ENCODE measurements around the gene PRKN. TPM values are rescaled to one million over a fixed set of nuclear protein-coding genes. Genes with fewer than 3 reads are reported as not detected.

The PRKN gene
- total RNA-seq, 1 donor from 2014 or later: 5.1 TPM

DNA sequence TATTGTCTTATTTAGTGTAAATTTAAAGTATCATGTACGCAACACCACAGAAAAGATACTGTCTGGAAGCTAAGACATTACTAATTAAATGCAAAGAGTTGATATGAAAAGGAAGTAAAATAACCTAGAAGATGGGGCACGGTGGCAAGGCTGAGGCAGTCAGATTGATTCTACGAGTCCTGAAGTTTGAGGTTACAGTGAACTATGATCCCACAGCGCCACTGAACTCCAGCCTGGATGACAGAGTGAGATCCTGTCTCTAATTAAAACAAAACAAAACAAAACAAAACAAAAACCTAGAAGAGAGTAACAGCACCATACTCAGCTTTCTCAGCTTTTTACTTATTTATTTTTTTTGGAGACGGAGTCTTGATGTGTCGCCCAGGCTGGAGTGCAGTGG, 199.0 kb downstream of the PRKN start:
- no peak for DNase-seq (ENCODE audit: low spot score)
- TF ChIP-seq, protein P1, sequence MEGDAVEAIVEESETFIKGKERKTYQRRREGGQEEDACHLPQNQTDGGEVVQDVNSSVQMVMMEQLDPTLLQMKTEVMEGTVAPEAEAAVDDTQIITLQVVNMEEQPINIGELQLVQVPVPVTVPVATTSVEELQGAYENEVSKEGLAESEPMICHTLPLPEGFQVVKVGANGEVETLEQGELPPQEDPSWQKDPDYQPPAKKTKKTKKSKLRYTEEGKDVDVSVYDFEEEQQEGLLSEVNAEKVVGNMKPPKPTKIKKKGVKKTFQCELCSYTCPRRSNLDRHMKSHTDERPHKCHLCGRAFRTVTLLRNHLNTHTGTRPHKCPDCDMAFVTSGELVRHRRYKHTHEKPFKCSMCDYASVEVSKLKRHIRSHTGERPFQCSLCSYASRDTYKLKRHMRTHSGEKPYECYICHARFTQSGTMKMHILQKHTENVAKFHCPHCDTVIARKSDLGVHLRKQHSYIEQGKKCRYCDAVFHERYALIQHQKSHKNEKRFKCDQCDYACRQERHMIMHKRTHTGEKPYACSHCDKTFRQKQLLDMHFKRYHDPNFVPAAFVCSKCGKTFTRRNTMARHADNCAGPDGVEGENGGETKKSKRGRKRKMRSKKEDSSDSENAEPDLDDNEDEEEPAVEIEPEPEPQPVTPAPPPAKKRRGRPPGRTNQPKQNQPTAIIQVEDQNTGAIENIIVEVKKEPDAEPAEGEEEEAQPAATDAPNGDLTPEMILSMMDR (IDR thresholded peaks at IDR 0.05; ENCODE audit: unreplicated experiment): no peak
- Mint-ChIP-seq H3K27ac (ENCODE audit: unreplicated experiment) (no peak overlapping the region), H3K4me1 (ENCODE audit: unreplicated experiment) (no peaks in the 10 kb centered on the region), H3K36me3 (ENCODE audit: low read depth, unreplicated experiment) (no peaks in the 10 kb centered on the region), H3K9me3 (ENCODE audit: unreplicated experiment) (no peaks in the 10 kb centered on the region), H3K27me3 (ENCODE audit: unreplicated experiment) (no peaks in the 10 kb centered on the region), H3K4me3 (ENCODE audit: unreplicated experiment) (no peak overlapping the region)

GRCh38 chr6:162526960-162527359, 200.6 kb downstream of the PRKN start:
- DNase-seq (ENCODE audit: low spot score): no peak
- Mint-ChIP-seq H3K9me3 (ENCODE audit: unreplicated experiment) (no peaks in the 10 kb centered on the region), H3K27me3 (ENCODE audit: unreplicated experiment) (no peaks in the 10 kb centered on the region), H3K4me1 (ENCODE audit: unreplicated experiment) (no peaks in the 10 kb centered on the region), H3K4me3 (ENCODE audit: unreplicated experiment) (no peak overlapping the region), H3K36me3 (ENCODE audit: low read depth, unreplicated experiment) (no peaks in the 10 kb centered on the region), H3K27ac (ENCODE audit: unreplicated experiment) (no peak overlapping the region)
- TF ChIP-seq, protein P1 (IDR thresholded peaks at IDR 0.05; ENCODE audit: unreplicated experiment): no peak

DNA sequence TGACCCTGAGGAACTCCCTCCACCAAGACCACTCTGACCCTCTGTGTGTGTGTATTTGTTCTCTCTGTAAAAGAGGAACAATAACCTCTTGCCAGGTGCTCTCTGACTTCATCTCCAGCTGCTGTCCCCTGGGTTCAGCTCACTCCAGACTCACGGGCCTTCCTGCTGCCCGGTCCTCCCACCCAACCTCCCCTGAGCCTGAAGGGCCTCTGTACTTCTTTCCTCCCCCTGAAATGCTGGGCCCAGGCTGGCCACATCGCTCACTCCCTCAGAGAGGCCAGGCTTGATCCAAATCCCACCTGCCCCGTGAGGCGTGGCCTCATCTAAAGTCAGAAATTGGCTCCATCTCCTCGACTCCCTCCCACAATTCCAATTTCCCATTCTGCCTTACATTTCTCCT, 202.4 kb downstream of the PRKN start:
- no peak for DNase-seq (ENCODE audit: low spot score)
- Mint-ChIP-seq H3K4me1 (ENCODE audit: unreplicated experiment) (no peaks in the 10 kb centered on the region), H3K27me3 (ENCODE audit: unreplicated experiment) (no peaks in the 10 kb centered on the region), H3K9me3 (ENCODE audit: unreplicated experiment) (no peaks in the 10 kb centered on the region), H3K4me3 (ENCODE audit: unreplicated experiment) (no peak overlapping the region), H3K36me3 (ENCODE audit: low read depth, unreplicated experiment) (no peaks in the 10 kb centered on the region), H3K27ac (ENCODE audit: unreplicated experiment) (no peak overlapping the region)
- TF ChIP-seq, protein P1 (IDR thresholded peaks at IDR 0.05; ENCODE audit: unreplicated experiment): no peak

GRCh38 chr6:162512744-162513143, 214.8 kb downstream of the PRKN start:
- H3K9me3 Mint-ChIP-seq (ENCODE audit: unreplicated experiment): no peaks in the 10 kb centered on the region
- H3K27ac Mint-ChIP-seq (ENCODE audit: unreplicated experiment): no peak overlapping the region
- H3K4me3 Mint-ChIP-seq (ENCODE audit: unreplicated experiment): no peak overlapping the region
- no peak for DNase-seq (ENCODE audit: low spot score)
- peaks cover 1% of the 10 kb centered on the region for H3K27me3 Mint-ChIP-seq (ENCODE audit: unreplicated experiment)
- no peaks in the 10 kb centered on the region for H3K36me3 Mint-ChIP-seq (ENCODE audit: low read depth, unreplicated experiment)
- TF ChIP-seq, protein P1 (IDR thresholded peaks at IDR 0.05; ENCODE audit: unreplicated experiment): no peak
- H3K4me1 Mint-ChIP-seq (ENCODE audit: unreplicated experiment): no peaks in the 10 kb centered on the region

DNA sequence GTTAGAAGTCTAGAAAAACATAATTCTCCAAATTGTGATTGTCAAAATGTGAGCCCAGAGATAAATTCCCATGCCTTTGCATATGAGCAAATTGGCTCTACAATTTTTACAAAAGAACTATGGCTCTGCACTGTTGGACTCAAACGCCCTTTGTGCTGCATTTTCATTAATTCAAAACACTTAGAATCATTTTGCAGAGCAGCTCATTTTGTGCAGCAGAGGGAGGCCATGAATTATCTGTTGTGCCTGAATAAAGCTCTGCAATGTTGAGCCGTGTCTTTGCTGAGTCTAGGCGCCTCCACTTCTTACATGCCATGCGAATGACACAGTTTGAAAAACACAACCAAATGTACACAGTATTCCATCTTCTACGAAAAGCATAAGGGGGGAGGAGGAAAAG, 230.2 kb downstream of the PRKN start:
- H3K36me3 Mint-ChIP-seq (ENCODE audit: low read depth, unreplicated experiment): no peaks in the 10 kb centered on the region
- no peaks in the 10 kb centered on the region for H3K27me3 Mint-ChIP-seq (ENCODE audit: unreplicated experiment)
- H3K4me1 Mint-ChIP-seq (ENCODE audit: unreplicated experiment): peaks cover 12% of the 10 kb centered on the region
- H3K9me3 Mint-ChIP-seq (ENCODE audit: unreplicated experiment): no peaks in the 10 kb centered on the region
- TF ChIP-seq, protein P1 (IDR thresholded peaks at IDR 0.05; ENCODE audit: unreplicated experiment): no peak
- H3K4me3 Mint-ChIP-seq (ENCODE audit: unreplicated experiment): no peak overlapping the region
- no peak for DNase-seq (ENCODE audit: low spot score)
- H3K27ac Mint-ChIP-seq (ENCODE audit: unreplicated experiment): no peak overlapping the region
